IMR-90 (cell line): ENCODE measurements around the gene CDH23. TPM values are rescaled to one million over a fixed set of nuclear protein-coding genes. Genes with fewer than 3 reads are reported as not detected.

Experiments
- ATAC-seq: fragments of 200-7000 bp; cut with Tn5 transposase; 2 replicates; pipeline ENCODE4 v1.9.1; 2020; ENCODE audit warnings: low read depth, mild to moderate bottlenecking, moderate library complexity
- BruUV-seq: library from RNA; stranded (reverse); fragments of 400-500 nt; replicated peaks from 2 replicates; lab custom pipeline; 2021; lab: Mats Ljungman, UMichigan
- CTCF ChIA-PET: fragments of 300-600 bp; formaldehyde crosslinking; extraction: SDS; loops from one replicate; lab custom pipeline; 2021; ENCODE audit warnings: antibody characterized with exemption; lab: Yijun Ruan, JAX
- POLR2A ChIA-PET: fragments of 300-600 bp; sonication (Branson Sonifier 250); formaldehyde crosslinking; loops from one replicate; lab custom pipeline; 2022; ENCODE audit warnings: antibody characterized with exemption; ENCODE audit not compliant: unreplicated experiment; lab: Charles Lee
- DNase-seq: peaks from one replicate; pipeline ENCODE4 v3.0.0; 2013
- H2AFZ ChIP-seq: replicated peaks from 2 replicates; pipeline ENCODE3; 2013; ENCODE audit warnings: low read length, mild to moderate bottlenecking; ENCODE audit not compliant: poor library complexity
- H2AK5ac ChIP-seq: 2 replicates; pipeline ENCODE4 v1.6.1; 2013; ENCODE audit warnings: low read depth, low read length, inconsistent platforms
- H2AK9ac ChIP-seq: replicated peaks from 2 replicates; pipeline ENCODE3; 2013; ENCODE audit warnings: mild to moderate bottlenecking, low read depth, low read length, moderate library complexity; ENCODE audit not compliant: poor library complexity
- H2BK120ac ChIP-seq: 2 replicates; pipeline ENCODE4 v1.6.1; 2013; ENCODE audit warnings: low read depth, low read length, inconsistent platforms
- H2BK15ac ChIP-seq: 3 replicates; pipeline ENCODE4 v1.6.1; 2013; ENCODE audit warnings: low read depth, low read length, inconsistent platforms
- H2BK20ac ChIP-seq: 2 replicates; pipeline ENCODE4 v1.6.1; 2013; ENCODE audit warnings: low read depth, mild to moderate bottlenecking, inconsistent platforms, low read length, moderate library complexity
- H2BK5ac ChIP-seq: 2 replicates; pipeline ENCODE4 v1.6.1; 2013; ENCODE audit warnings: mild to moderate bottlenecking, low read depth, low read length, inconsistent platforms; ENCODE audit not compliant: poor library complexity, severe bottlenecking
- H3K14ac ChIP-seq: replicated peaks from 2 replicates; pipeline ENCODE4 v1.6.1; 2013; ENCODE audit warnings: low read depth, low read length, inconsistent platforms
- H3K18ac ChIP-seq: 2 replicates; pipeline ENCODE4 v1.6.1; 2013; ENCODE audit warnings: low read depth, low read length, control low read depth
- H3K23ac ChIP-seq: 2 replicates; pipeline ENCODE4 v1.6.1; 2013; ENCODE audit warnings: low read depth, low read length, inconsistent platforms
- H3K27ac ChIP-seq: 2 replicates; pipeline ENCODE4 v1.5.1; 2013; ENCODE audit warnings: mild to moderate bottlenecking, control low read depth, low read length; ENCODE audit not compliant: insufficient read depth
- H3K27me3 ChIP-seq: 2 replicates; pipeline ENCODE4 v1.6.1; 2013; ENCODE audit warnings: low read length; ENCODE audit not compliant: control insufficient read depth, insufficient read depth
- H3K36me3 ChIP-seq: 2 replicates; pipeline ENCODE4 v1.6.1; 2013; ENCODE audit warnings: low read length, mixed read lengths; ENCODE audit not compliant: control insufficient read depth, insufficient read depth
- H3K4ac ChIP-seq: 2 replicates; pipeline ENCODE4 v1.6.1; 2013; ENCODE audit warnings: low read depth, low read length, inconsistent platforms
- H3K4me1 ChIP-seq: 2 replicates; pipeline ENCODE4 v1.6.1; 2013; ENCODE audit warnings: low read length, mixed read lengths; ENCODE audit not compliant: control insufficient read depth, insufficient read depth
- H3K4me2 ChIP-seq: 2 replicates; pipeline ENCODE4 v1.6.1; 2013; ENCODE audit warnings: low read depth, mild to moderate bottlenecking, control low read depth, low read length, moderate library complexity
- H3K4me3 ChIP-seq: 2 replicates; pipeline ENCODE4 v1.5.1; 2013; ENCODE audit warnings: low read depth, mild to moderate bottlenecking, control low read depth, low read length, moderate library complexity; ENCODE audit not compliant: insufficient read depth
- H3K56ac ChIP-seq: 2 replicates; pipeline ENCODE4 v1.6.1; 2013; ENCODE audit warnings: low read length, inconsistent platforms; ENCODE audit not compliant: insufficient read depth; ENCODE audit errors: extremely low read depth
- H3K79me1 ChIP-seq, 2 experiments: 2 replicates each; pipeline ENCODE4 v1.6.1; 2013; ENCODE audit warnings: low read length in 2 of 2, inconsistent platforms in 1 of 2, low read depth in 1 of 2
- H3K9ac ChIP-seq: 2 replicates; pipeline ENCODE4 v1.6.1; 2013; ENCODE audit warnings: low read depth, low read length, control low read depth
- H3K9me1 ChIP-seq: 2 replicates; pipeline ENCODE4 v1.6.1; 2013; ENCODE audit warnings: low read length, inconsistent platforms; ENCODE audit not compliant: insufficient read depth
- H3K9me3 ChIP-seq: 2 replicates; pipeline ENCODE4 v1.6.1; 2013; ENCODE audit warnings: low read length; ENCODE audit not compliant: control insufficient read depth, insufficient read depth
- H4K20me1 ChIP-seq: 2 replicates; pipeline ENCODE4 v1.6.1; 2013; ENCODE audit warnings: low read length, inconsistent platforms; ENCODE audit not compliant: insufficient read depth
- H4K5ac ChIP-seq: 2 replicates; pipeline ENCODE4 v1.6.1; 2013; ENCODE audit warnings: mild to moderate bottlenecking, low read depth, low read length, control low read depth
- H4K8ac ChIP-seq, 2 experiments: 2 replicates each; pipeline ENCODE4 v1.6.1; 2013; ENCODE audit warnings: low read depth in 2 of 2, low read length in 2 of 2, control low read depth in 1 of 2, inconsistent platforms in 1 of 2
- H4K91ac ChIP-seq: 2 replicates; pipeline ENCODE4 v1.6.1; 2013; ENCODE audit warnings: low read depth, low read length, inconsistent platforms; ENCODE audit not compliant: insufficient read depth
- CEBPB ChIP-seq: IDR thresholded peaks from 2 replicates; pipeline ENCODE4 v1.6.1; 2012; ENCODE audit warnings: low read depth, low read length, improper control_type of control experiment
- MAFK ChIP-seq: IDR thresholded peaks from 2 replicates; pipeline ENCODE4 v1.6.1; 2012; ENCODE audit warnings: low read depth, low read length, improper control_type of control experiment
- MXI1 ChIP-seq: IDR thresholded peaks from 2 replicates; pipeline ENCODE4 v1.6.1; 2012; ENCODE audit warnings: low read depth, mild to moderate bottlenecking, low read length, moderate library complexity, borderline replicate concordance
- WGBS, 2 experiments: methylation state at CpG; one replicate each; pipeline versions ENCODE4 v1.1.5 to v1.1.7; 2013; ENCODE audit warnings: missing lambda C conversion rate in 2 of 2; ENCODE audit not compliant: insufficient read length in 1 of 2; ENCODE audit errors: extremely low coverage in 2 of 2; 5-methylcytosine and 5-hydroxymethylcytosine counted together
- dilution Hi-C: fragments of 300-500 bp; cut with HindIII; formaldehyde crosslinking; loops from one replicate; pipeline ENCODE4 v1.14.3; 2018; ENCODE audit warnings: low sequenced_read_pairs; ENCODE audit not compliant: unreplicated experiment
- in situ Hi-C: fragments of 300-500 bp; cut with MboI; formaldehyde crosslinking; loops from 3 replicates; pipeline ENCODE4 v1.14.3; 2019; ENCODE audit warnings: low sequenced_read_pairs, inconsistent platforms, mixed read lengths
- intact Hi-C: fragments of 100-400 bp; cut with micrococcal nuclease; formaldehyde crosslinking; loops from 2 replicates; pipeline ENCODE4 v1.10.0; 2022
- polyA plus RNA-seq, 3 experiments: library from polyadenylated mRNA; depleted of rRNA; stranded (reverse); fragments of >200 nt; gene quantifications; 2 replicates each; pipeline ENCODE4 v1.2.3, GENCODE V29; 2012; ENCODE audit warnings: low replicate concordance in 1 of 3
- total RNA-seq: library from RNA; depleted of rRNA; stranded (reverse); fragments of >200 nt; gene quantifications from 2 replicates; pipeline ENCODE4 v1.2.3, GENCODE V29; 2012

Gene CDH23
- total and polyA plus RNA-seq, 2 of the 4 experiments (the other 2 are of a cell fraction): under 0.01 to 0.03 TPM

DNA sequence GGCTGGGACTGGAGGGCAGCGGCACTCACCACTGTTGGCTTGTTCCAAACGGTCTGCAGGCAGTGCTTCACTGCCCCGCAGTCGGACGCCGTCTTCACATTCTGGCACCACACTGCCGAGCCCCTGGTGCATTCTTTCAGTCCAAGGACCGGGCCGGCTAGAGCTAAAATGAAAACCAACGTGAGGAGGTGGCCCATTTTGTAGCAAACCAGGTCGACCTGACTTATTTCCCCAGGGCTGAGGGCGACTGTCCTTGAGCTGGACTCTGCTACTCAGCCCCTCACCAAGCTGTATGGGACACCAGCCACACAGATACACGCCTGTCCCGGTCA lies 437.6 kb downstream of the CDH23 start:
- H4K5ac ChIP-seq: no peak overlapping the region
- H3K9me3 ChIP-seq: no peaks in the 10 kb centered on the region
- in situ Hi-C loops (no loop called here), dilution Hi-C loops (no loop called here), intact Hi-C loops (no loop called here)
- no peak overlapping the region for H4K91ac ChIP-seq
- no peak overlapping the region for H3K18ac ChIP-seq
- H2BK120ac ChIP-seq: no peak overlapping the region
- peaks cover 86% of the 10 kb centered on the region for H4K20me1 ChIP-seq
- H4K8ac ChIP-seq: no peak overlapping the region
- CTCF ChIA-PET: interaction anchor here (1.6 kb wide), 1 partner anchor 62 kb away, joined by 5 read pairs; no protein-coding TSS in a partner anchor
- peaks cover 44% of the 10 kb centered on the region for H3K9me1 ChIP-seq
- H3K4me2 ChIP-seq: no peak overlapping the region
- H2BK15ac ChIP-seq: no peak overlapping the region
- BruUV-seq: no TSS peak
- no peak overlapping the region for H2BK5ac ChIP-seq
- WGBS, 2 experiments: 96% methylated on average over 10 of the region's 14 CpGs; no CpG with 5 or more reads in 1 of the 2 experiments
- H3K4me3 ChIP-seq: no peak overlapping the region
- H3K14ac ChIP-seq: no peak overlapping the region
- H3K56ac ChIP-seq: no peak overlapping the region
- no peak overlapping the region for H3K4ac ChIP-seq
- DNase-seq (no peak), ATAC-seq (no peak)
- no peak overlapping the region for H2AK5ac ChIP-seq
- peaks cover 40% of the 10 kb centered on the region for H3K36me3 ChIP-seq
- H2BK20ac ChIP-seq: no peak overlapping the region
- H2AFZ ChIP-seq: no peak overlapping the region
- H3K9ac ChIP-seq: no peak overlapping the region
- H3K23ac ChIP-seq: no peak overlapping the region
- POLR2A ChIA-PET: interaction anchor here (0.6 kb wide), 1 partner anchor 642 kb away, joined by 13 read pairs; no protein-coding TSS in a partner anchor
- peaks cover 24% of the 10 kb centered on the region for H3K4me1 ChIP-seq
- H3K27ac ChIP-seq: no peak overlapping the region
- no peak overlapping the region for H2AK9ac ChIP-seq
- no peaks in the 10 kb centered on the region for H3K27me3 ChIP-seq
- peaks cover 44 to 89% of the 10 kb centered on the region in 2 experiments for H3K79me1 ChIP-seq
- TF ChIP-seq CEBPB: no peak
- no peak for TF ChIP-seq MXI1
- TF ChIP-seq MAFK: no peak
